ENCODE results near the gene SLC24A5. TPM values are rescaled to one million over a fixed set of nuclear protein-coding genes. Genes with fewer than 3 reads are reported as not detected.

The SLC24A5 gene
- polyA plus RNA-seq (ENCODE audit: insufficient read length), result not detected

DNA sequence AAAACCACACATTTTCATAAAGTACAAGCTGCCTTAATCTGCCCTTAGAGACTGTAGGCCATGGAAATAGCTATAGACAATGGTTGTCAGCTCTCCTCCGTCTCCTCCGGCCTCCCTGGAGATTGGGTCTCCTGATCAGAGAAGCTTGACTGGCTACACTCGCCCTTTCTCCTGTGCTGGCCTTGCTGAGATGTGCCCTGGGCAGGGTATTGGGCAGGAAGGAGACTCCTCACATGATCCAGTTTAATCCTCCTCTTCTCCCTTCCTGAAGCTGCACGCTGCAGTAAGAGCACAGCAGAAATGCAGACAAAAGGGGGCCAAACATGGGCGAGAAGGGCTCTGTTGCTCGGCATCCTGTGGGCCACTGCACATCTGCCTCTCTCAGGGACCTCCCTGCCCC lies at the start of gene SLC24A5:
TSS of gene SLC24A5 (plus strand) at position 246 of the 400 bp plus-strand sequence. CDS start at position 301, 55 bp downstream.
- no peak for DNase-seq (ENCODE audit: low read depth)

DNA sequence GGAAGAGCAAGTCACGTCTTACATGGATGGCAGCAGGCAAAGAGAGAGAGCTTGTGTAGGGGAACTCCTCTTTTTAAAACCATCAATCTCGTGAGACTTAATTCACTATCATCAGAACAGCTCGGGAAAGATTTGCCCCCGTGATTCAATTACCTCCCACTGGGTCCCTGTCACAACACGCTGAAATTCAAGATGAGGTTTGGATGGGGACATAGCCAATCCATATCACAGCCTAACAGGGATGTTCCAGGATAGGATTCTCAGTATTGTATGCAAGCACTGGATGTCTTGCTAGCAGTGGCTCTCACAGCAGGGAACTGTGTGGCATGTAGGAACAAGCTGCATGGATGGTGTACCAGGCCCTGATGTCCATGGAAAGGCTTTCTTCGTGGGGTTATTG lies 47.8 kb upstream of the SLC24A5 start:
- DNase-seq (ENCODE audit: low read depth), result no peak

- no peak for DNase-seq (ENCODE audit: low read depth)
These were observed 46.9 kb upstream of the SLC24A5 start for GRCh38 chr15:48073881-48074280.

DNA sequence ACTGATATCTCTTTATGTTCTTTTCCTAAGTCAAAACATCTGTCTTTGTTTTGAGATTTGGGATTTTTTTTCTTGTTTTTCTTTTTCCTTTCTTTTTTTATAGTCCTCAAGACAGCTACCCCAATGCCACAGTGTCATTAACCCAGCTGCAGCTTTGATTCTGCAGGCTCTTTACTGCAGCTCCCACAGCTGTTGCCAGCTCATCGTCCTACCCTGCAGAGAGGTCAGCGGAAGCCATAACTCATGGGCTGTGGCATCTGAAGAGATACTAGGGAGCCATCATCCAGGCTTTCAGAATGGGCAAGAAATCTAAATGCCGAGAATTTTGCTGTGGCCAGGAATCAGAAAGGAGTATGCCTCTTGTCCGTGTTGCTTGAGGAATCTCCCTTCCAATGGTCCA lies 44.3 kb upstream of the SLC24A5 start:
- DNase-seq (ENCODE audit: low read depth), result no peak

DNA sequence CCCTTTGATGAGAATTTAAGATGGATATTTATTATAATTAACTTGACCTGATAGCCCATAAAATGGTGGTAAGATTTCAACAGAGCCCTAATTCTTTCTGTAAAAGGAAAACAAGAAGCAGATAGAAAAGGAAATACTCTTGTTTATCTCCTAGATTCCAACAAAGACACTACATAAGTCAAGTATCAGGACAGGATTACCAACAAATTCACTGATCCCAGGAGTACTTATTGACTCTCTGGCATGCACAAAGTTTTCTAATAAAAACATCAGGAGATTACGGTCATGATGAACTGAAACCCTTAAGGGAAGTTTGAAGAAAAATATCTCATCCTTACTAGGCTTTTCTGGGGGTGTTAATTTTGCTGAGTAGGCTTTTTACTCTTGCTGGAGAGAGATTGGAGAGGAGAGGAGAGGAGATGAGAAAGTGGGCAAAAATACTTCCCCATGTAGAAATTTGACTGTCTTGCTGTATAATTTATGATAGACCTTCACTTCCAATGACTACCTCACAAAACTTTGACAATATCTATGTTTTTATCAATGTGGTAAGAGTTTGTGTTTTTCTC lies 43.1 kb upstream of the SLC24A5 start:
- no peak for DNase-seq (ENCODE audit: low read depth)

- DNase-seq (ENCODE audit: low read depth), result peak; percentile 84
These were observed 35.8 kb upstream of the SLC24A5 start for GRCh38 chr15:48084759-48085590.

- peak; percentile 88 for DNase-seq (ENCODE audit: low read depth)
These were observed 35.2 kb upstream of the SLC24A5 start for GRCh38 chr15:48085591-48085930.

DNA sequence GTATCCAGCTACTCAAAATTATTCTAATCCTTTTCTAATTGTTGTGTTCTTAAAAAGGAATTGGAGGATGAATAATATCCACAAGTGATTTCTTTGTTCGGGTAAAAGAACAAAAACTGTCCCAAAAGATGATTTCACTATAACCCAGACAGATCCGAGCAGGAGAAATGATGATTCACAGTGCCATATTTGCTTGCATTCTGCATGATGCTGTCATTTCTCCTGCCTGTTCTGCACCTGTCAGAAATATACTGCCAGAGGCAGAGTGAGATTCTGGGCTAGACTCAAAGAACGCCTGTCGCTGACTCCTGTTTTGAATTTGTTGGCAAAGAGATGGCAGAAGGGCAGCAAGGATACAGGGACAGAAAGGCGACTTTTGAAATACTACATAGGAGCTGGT lies 34.7 kb upstream of the SLC24A5 start:
- DNase-seq (ENCODE audit: low read depth), result peak; percentile 14

DNA sequence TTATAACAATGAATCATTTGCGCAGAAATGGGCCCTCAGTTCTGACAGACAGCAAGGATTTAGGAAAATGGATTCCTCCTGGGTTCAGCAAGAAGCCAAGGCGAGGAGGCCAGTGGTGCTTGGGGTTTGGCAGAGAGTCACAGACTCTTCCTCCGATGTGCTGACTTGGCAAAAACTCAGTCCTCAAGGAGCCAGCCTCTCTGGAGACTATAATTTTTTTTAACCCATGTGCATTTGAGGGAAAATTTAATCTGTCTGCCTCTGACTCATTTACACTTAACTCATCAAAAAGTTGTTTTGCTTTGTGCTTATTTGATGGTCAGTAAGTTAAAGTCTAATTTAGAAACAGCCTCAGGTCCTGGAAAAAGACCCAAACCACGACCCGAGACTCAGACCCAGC lies 34.2 kb upstream of the SLC24A5 start:
- DNase-seq (ENCODE audit: low read depth), result peak; percentile 16

DNA sequence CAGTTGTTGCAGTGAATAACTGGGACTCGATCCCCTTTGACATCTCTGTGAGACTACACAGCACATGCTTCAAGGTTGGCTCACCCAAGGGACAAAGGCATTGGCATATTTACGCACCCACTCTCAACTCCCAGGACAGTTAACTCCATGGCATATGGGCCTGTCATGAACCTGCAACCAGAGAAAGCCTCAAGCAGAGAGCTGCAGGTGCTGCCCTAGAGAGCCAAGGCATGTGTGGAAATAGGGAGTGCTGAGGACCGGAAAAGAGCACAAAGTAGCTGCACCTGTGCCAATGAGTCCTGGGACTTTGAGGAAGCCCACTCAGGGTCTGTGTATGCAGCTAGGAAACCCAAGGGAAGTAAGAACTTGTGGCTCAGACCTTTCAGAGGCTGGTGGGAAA lies 32.9 kb upstream of the SLC24A5 start:
- no peak for DNase-seq (ENCODE audit: low read depth)

GRCh38 chr15:48089702-48090101 lies 31.1 kb upstream of the SLC24A5 start:
- no peak for DNase-seq (ENCODE audit: low read depth)

DNA sequence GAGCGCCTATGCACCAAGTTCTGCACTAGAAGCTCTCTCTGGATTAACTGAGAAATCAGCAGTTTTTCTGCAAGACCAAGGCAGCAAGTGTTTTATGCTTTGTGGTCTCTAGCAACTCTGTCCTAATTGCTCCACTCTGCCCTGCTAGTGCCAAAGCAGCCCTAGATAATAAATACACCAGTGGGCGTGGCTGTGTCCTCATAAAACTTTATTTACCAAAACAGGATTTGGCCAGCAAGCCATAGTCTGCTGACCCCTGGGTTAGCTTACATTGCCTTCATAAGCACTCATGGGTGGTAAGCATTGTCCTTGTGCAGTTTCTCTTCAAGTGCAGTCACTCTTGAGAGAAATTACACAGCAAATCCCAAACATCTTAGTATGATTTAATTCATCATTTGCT lies 30.7 kb upstream of the SLC24A5 start:
- DNase-seq (ENCODE audit: low read depth), result no peak

- DNase-seq (ENCODE audit: low read depth), result no peak
These were observed 30.1 kb upstream of the SLC24A5 start for GRCh38 chr15:48090666-48091065.

DNA sequence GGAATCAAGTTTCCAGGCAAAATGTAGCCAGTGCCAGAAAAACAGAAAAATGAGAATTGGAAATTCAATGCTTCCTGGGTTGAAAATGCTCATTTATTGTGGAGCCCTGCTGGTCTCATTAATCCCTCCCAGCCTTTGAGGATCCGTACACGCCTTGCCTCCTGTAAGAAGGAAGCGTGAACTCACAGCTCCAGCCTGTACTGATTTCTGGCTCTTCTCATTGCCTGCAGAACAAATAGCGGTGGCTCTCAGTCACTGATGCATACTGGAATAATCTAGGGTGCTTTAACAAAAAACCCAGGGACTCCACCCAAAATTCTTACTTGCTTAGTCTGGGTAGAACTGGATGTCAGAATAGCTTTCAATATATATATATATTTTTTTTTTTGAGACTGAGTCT lies 29.3 kb upstream of the SLC24A5 start:
- DNase-seq (ENCODE audit: low read depth), result no peak

- no peak for DNase-seq (ENCODE audit: low read depth)
These were observed 24.4 kb upstream of the SLC24A5 start for GRCh38 chr15:48096355-48096786.

GRCh38 chr15:48096813-48097212 lies 24.0 kb upstream of the SLC24A5 start:
- no peak for DNase-seq (ENCODE audit: low read depth)

DNA sequence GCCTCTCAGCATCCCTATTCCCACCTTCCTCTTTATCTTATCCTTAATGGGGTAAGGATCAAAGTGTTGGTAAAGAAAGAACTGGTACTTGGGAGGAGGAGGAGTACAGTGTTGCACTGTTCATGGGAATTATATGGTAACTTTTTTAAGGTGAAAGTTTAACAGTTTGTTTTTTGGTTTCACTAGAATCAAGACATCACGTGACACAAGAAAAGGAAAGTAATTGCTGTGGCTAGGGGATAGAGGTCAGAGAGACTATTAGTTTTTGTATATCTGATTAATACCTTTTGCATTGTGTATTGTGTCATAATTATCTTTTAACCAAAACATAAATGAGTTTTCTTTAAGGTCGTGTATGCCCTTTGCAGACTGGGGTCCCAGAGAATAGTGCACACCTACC lies 23.5 kb upstream of the SLC24A5 start:
- no peak for DNase-seq (ENCODE audit: low read depth)

GRCh38 chr15:48101376-48101961 lies 19.3 kb upstream of the SLC24A5 start:
- DNase-seq (ENCODE audit: low read depth), result no peak

- no peak for DNase-seq (ENCODE audit: low read depth)
These were observed 18.6 kb upstream of the SLC24A5 start for GRCh38 chr15:48102167-48102566.

- DNase-seq (ENCODE audit: low read depth), result no peak
These were observed 17.1 kb upstream of the SLC24A5 start for GRCh38 chr15:48103647-48104046.

DNA sequence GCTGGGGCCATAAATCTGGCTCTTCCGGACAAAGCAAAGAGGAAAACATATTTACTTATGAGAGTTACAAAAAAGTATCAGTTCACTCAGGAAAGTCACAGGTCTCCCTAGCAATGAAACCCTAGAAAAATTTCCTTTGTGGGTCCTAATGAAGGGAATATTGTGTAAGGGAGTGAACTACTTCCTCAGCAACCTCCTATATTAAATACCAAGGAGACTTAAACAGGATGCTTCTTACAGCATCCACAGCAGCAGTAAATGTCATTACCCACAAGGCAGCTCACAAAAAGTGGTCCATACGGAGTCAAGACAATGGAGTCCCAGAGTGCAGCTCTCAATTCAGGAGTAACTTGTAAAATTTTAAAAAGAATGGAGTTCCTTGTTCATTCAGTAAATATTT lies 14.9 kb upstream of the SLC24A5 start:
- DNase-seq (ENCODE audit: low read depth), result no peak

DNA sequence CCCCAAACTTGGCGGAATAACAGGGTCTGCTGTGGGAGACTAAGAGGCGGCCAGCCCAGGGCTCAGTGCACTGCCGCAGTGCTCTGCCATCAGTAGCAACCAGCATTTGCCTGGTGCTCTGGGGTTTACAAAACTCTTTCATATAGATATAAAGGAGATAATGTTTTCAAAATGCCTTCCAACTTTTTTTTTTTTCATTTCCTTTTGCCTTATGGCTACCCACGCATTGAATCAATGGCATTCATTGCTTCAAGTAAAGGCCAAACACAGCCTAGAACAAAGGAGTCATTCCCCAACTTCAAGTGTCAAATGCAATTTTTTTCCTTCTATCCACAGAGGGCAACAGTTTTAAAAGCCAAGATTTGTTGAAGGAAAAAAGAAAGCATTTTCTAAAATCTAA lies 11.6 kb upstream of the SLC24A5 start:
- DNase-seq (ENCODE audit: low read depth), result no peak

GRCh38 chr15:48109856-48110531 lies 10.8 kb upstream of the SLC24A5 start:
- no peak for DNase-seq (ENCODE audit: low read depth)

Measured in forelimb muscle (tissue), 1 donor.